Calu3 (cell line): Measurements from ENCODE around the gene GABBR1. TPM values are rescaled to one million over a fixed set of nuclear protein-coding genes. Genes with fewer than 3 reads are reported as not detected.
A peak's percentile ranks its signal among the peaks of the same experiment; 100 is the strongest.

Experiments used
- BruUV-seq: library from RNA; stranded (reverse); fragments of 400-500 nt; replicated peaks from 2 replicates; lab custom pipeline; 2021; lab: Mats Ljungman, UMichigan
- CTCF ChIA-PET: fragments of 300-600 bp; sonication (Branson Sonifier 250); formaldehyde crosslinking; loops from one replicate; lab custom pipeline; 2022; ENCODE audit warnings: antibody characterized with exemption; lab: Charles Lee
- DNase-seq: peaks from one replicate; pipeline ENCODE4 v3.0.0; 2022
- H3K27ac Mint-ChIP-seq: one replicate; pipeline ENCODE4 v1.8.0; 2022; ENCODE audit warnings: mixed read lengths; ENCODE audit not compliant: unreplicated experiment
- H3K27me3 Mint-ChIP-seq: one replicate; pipeline ENCODE4 v1.8.0; 2022; ENCODE audit warnings: mixed read lengths; ENCODE audit not compliant: unreplicated experiment
- H3K36me3 Mint-ChIP-seq: one replicate; pipeline ENCODE4 v1.8.0; 2022; ENCODE audit warnings: mild to moderate bottlenecking, moderate library complexity, mixed read lengths; ENCODE audit not compliant: insufficient read depth, unreplicated experiment
- H3K4me1 Mint-ChIP-seq: one replicate; pipeline ENCODE4 v1.8.0; 2022; ENCODE audit warnings: mild to moderate bottlenecking, low read depth, mixed read lengths; ENCODE audit not compliant: unreplicated experiment
- H3K4me3 Mint-ChIP-seq: one replicate; pipeline ENCODE4 v1.8.0; 2022; ENCODE audit warnings: mild to moderate bottlenecking, low read depth, moderate library complexity, mixed read lengths; ENCODE audit not compliant: unreplicated experiment
- H3K9me3 Mint-ChIP-seq: one replicate; pipeline ENCODE4 v1.8.0; 2022; ENCODE audit warnings: low read depth, mixed read lengths; ENCODE audit not compliant: unreplicated experiment
- CTCF ChIP-seq: fragments of 200-600 bp; IDR thresholded peaks from one replicate; pipeline ENCODE4 v1.8.0; 2022; ENCODE audit warnings: antibody characterized with exemption; ENCODE audit not compliant: unreplicated experiment
- intact Hi-C: fragments of 100-400 bp; cut with micrococcal nuclease; formaldehyde crosslinking; loops from one replicate; pipeline ENCODE4 v1.10.0; 2022; ENCODE audit not compliant: unreplicated experiment
- total RNA-seq: library from RNA; stranded (reverse); gene quantifications from 2 replicates; pipeline ENCODE4 v1.2.3, GENCODE V29; 2022

Gene GABBR1
- total RNA-seq, 1 experiment from 2014 or later, result 42.2 TPM

GRCh38 chr6:29517728-29518440, 115.1 kb downstream of the GABBR1 start:
- DNase-seq, result no peak
- no TSS peak for BruUV-seq
- H3K4me1 Mint-ChIP-seq, result peaks cover 22% of the 10 kb centered on the region
- CTCF ChIA-PET, result no interaction called here
- H3K27me3 Mint-ChIP-seq, result no peaks in the 10 kb centered on the region
- peaks cover 10% of the 10 kb centered on the region for H3K9me3 Mint-ChIP-seq
- H3K4me3 Mint-ChIP-seq, result no peak overlapping the region
- intact Hi-C loops, result loop anchor here (10.0 kb wide), 1 partner anchor 103 kb away; the partner anchor contains the start of gene OR12D1
- TF ChIP-seq CTCF, result no peak
- no peak overlapping the region for H3K27ac Mint-ChIP-seq
- peaks cover 3% of the 10 kb centered on the region for H3K36me3 Mint-ChIP-seq

GRCh38 chr6:29517245-29517644, 115.7 kb downstream of the GABBR1 start:
- peaks cover 17% of the 10 kb centered on the region for H3K4me1 Mint-ChIP-seq
- CTCF ChIA-PET, result no interaction called here
- H3K4me3 Mint-ChIP-seq, result no peak overlapping the region
- intact Hi-C loops, result loop anchor here (10.0 kb wide), 1 partner anchor 102 kb away; the partner anchor contains the start of gene OR12D1
- TF ChIP-seq CTCF, result no peak
- H3K27ac Mint-ChIP-seq, result peak overlapping the region; percentile 42
- DNase-seq, result no peak
- peaks cover 8% of the 10 kb centered on the region for H3K9me3 Mint-ChIP-seq
- no peaks in the 10 kb centered on the region for H3K27me3 Mint-ChIP-seq
- BruUV-seq, result no TSS peak
- H3K36me3 Mint-ChIP-seq, result no peaks in the 10 kb centered on the region

- no TSS peak for BruUV-seq
- TF ChIP-seq CTCF, result no peak
- Mint-ChIP-seq H3K4me3 (no peak overlapping the region), H3K4me1 (peaks cover 17% of the 10 kb centered on the region), H3K36me3 (no peaks in the 10 kb centered on the region), H3K9me3 (peaks cover 8% of the 10 kb centered on the region), H3K27ac (peak overlapping the region; percentile 51), H3K27me3 (no peaks in the 10 kb centered on the region)
- DNase-seq, result peak; percentile 65
- CTCF ChIA-PET, result no interaction called here
- intact Hi-C loops, result loop anchor here (10.0 kb wide), 1 partner anchor 101 kb away; the partner anchor contains the start of gene OR12D1
Measured at GRCh38 chr6:29516108-29516507, 116.9 kb downstream of the GABBR1 start.

- H3K36me3 Mint-ChIP-seq, result no peaks in the 10 kb centered on the region
- peaks cover 2% of the 10 kb centered on the region for H3K4me1 Mint-ChIP-seq
- DNase-seq, result no peak
- BruUV-seq, result no TSS peak
- intact Hi-C loops, result loop anchor here (10.0 kb wide), 1 partner anchor 96 kb away; the partner anchor contains the start of gene OR12D1
- H3K27ac Mint-ChIP-seq, result no peak overlapping the region
- no peak overlapping the region for H3K4me3 Mint-ChIP-seq
- peaks cover 3% of the 10 kb centered on the region for H3K9me3 Mint-ChIP-seq
- no peaks in the 10 kb centered on the region for H3K27me3 Mint-ChIP-seq
- CTCF ChIA-PET, result interaction anchor here (0.6 kb wide), 1 partner anchor 122 kb away, joined by 3 read pairs; no protein-coding TSS in a partner anchor
- TF ChIP-seq CTCF, result no peak
Measured at GRCh38 chr6:29510746-29511300, 122.2 kb downstream of the GABBR1 start.
